ENCODE measurements around the gene USP51.

The USP51 gene

DNA sequence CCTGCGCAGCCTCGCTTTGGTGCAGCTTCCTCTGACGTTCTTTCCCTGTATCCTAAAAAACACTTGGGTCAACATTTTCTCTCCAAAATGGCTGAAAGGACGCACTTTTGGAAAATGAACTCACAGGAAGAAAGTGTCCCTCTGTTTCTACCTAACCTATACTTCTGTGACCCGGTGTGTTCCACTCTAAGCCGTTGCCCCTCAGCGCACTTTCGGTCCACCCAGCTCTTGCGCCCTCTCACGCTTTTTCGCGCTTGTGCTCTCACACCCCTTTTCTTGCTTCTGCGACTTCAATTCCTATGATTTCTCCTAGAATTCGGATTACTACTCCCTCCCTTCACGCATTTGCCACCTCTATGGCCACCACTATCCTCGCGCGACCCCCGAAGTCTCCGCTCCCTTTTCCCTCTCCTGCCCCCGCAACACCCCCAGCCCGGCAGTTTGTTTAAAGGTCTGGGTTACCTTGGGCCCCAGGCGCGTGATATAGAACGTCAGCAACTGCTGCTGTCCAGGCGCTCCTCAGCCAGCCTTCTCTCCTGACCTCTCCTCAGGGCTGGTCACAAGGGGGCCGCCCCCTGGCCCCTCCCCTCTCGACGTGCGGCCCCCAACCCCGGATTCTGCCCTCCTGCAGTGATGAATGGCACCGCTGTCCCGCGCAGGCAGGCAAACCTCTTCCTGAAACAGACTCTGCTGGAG lies at the start of gene USP51:
Gene USP51, minus strand, starts transcription at position 535 of the 696 bp plus-strand sequence. CDS start 909 bp downstream, outside the sequence.
- TF ChIP-seq ZBTB7A (IDR thresholded peaks at IDR 0.05; ENCODE audit: low read depth): 0 out of 2 replicates have a peak, but pooled peaks have one; percentile 8
- no peak for TF ChIP-seq TEAD4 (IDR thresholded peaks at IDR 0.05)
- no peak for TF ChIP-seq YY1 (IDR thresholded peaks at IDR 0.05; ENCODE audit: low read depth)
- TF ChIP-seq, protein P1, sequence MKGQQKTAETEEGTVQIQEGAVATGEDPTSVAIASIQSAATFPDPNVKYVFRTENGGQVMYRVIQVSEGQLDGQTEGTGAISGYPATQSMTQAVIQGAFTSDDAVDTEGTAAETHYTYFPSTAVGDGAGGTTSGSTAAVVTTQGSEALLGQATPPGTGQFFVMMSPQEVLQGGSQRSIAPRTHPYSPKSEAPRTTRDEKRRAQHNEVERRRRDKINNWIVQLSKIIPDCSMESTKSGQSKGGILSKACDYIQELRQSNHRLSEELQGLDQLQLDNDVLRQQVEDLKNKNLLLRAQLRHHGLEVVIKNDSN (IDR thresholded peaks at IDR 0.05): no peak
- no peak for TF ChIP-seq CEBPB (IDR thresholded peaks at IDR 0.05)
- no peak for TF ChIP-seq RAD21 (IDR thresholded peaks at IDR 0.05; ENCODE audit: low read depth)

DNA sequence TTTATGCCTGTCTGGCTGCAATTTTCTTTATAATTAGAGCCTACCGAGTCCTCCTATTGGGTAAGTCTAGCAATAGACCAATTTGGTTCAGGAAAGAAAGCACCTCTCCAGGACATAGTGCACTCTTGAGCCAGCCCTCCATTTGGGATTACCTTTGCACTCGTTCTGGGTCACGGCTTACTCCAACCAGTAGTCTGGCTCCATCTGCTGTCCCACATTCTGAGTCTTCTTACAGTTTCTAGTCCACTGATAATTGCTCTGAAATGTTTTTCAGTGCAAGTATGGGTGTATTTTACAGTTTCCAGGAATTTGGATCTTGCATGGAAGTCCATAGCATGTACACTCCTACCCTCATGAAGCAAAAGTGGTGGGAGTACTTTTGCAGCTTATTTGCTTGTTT lies 34.8 kb upstream of the USP51 start:
- TF ChIP-seq, protein P1 (IDR thresholded peaks at IDR 0.05): no peak
- TF ChIP-seq ZBTB7A (IDR thresholded peaks at IDR 0.05; ENCODE audit: low read depth) (no peak), TCF12 (IDR thresholded peaks at IDR 0.05; ENCODE audit: low read depth) (no peak), CREB1 (IDR thresholded peaks at IDR 0.05; ENCODE audit: low read depth) (no peak), FOXM1 (IDR thresholded peaks at IDR 0.05; ENCODE audit: borderline replicate concordance, low read depth) (no peak), EGR1 (IDR thresholded peaks at IDR 0.05) (no peak), YY1 (IDR thresholded peaks at IDR 0.05; ENCODE audit: low read depth) (no peak), CEBPB (IDR thresholded peaks at IDR 0.05) (no peak), RAD21 (IDR thresholded peaks at IDR 0.05; ENCODE audit: low read depth) (no peak), NFIC (IDR thresholded peaks at IDR 0.05) (no peak), EP300 (IDR thresholded peaks at IDR 0.05; ENCODE audit: borderline replicate concordance) (no peak), TEAD4 (IDR thresholded peaks at IDR 0.05) (no peak)
- TF ChIP-seq, protein P2, sequence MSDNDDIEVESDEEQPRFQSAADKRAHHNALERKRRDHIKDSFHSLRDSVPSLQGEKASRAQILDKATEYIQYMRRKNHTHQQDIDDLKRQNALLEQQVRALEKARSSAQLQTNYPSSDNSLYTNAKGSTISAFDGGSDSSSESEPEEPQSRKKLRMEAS (IDR thresholded peaks at IDR 0.05): no peak
- TF ChIP-seq, protein P3, sequence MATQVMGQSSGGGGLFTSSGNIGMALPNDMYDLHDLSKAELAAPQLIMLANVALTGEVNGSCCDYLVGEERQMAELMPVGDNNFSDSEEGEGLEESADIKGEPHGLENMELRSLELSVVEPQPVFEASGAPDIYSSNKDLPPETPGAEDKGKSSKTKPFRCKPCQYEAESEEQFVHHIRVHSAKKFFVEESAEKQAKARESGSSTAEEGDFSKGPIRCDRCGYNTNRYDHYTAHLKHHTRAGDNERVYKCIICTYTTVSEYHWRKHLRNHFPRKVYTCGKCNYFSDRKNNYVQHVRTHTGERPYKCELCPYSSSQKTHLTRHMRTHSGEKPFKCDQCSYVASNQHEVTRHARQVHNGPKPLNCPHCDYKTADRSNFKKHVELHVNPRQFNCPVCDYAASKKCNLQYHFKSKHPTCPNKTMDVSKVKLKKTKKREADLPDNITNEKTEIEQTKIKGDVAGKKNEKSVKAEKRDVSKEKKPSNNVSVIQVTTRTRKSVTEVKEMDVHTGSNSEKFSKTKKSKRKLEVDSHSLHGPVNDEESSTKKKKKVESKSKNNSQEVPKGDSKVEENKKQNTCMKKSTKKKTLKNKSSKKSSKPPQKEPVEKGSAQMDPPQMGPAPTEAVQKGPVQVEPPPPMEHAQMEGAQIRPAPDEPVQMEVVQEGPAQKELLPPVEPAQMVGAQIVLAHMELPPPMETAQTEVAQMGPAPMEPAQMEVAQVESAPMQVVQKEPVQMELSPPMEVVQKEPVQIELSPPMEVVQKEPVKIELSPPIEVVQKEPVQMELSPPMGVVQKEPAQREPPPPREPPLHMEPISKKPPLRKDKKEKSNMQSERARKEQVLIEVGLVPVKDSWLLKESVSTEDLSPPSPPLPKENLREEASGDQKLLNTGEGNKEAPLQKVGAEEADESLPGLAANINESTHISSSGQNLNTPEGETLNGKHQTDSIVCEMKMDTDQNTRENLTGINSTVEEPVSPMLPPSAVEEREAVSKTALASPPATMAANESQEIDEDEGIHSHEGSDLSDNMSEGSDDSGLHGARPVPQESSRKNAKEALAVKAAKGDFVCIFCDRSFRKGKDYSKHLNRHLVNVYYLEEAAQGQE (IDR thresholded peaks at IDR 0.05; ENCODE audit: low read depth): no peak

DNA sequence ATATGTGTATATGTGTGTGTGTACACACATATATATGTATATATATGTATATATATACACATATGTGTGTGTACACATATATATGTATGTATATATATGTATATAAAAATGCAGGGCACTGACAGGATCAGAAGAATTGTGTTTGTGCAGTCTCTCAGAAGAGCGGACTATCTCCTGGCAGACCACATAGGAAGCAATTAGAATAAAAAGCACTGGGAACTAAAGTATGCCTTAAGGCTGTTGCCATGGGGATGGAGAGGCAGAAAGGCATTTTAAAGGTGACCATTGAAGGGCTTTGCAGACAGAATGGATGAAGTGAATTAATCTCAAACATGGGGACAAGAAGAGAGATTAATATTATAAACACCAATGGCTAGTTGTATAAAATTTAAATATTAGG lies 33.7 kb upstream of the USP51 start:
- TF ChIP-seq TAF1 (IDR thresholded peaks at IDR 0.05; ENCODE audit: low read depth) (no peak), TCF12 (IDR thresholded peaks at IDR 0.05; ENCODE audit: low read depth) (no peak), YY1 (IDR thresholded peaks at IDR 0.05; ENCODE audit: low read depth) (no peak), TEAD4 (IDR thresholded peaks at IDR 0.05) (no peak), NFIC (IDR thresholded peaks at IDR 0.05) (no peak), FOXM1 (IDR thresholded peaks at IDR 0.05; ENCODE audit: borderline replicate concordance, low read depth) (no peak), ZBTB7A (IDR thresholded peaks at IDR 0.05; ENCODE audit: low read depth) (no peak), CREB1 (IDR thresholded peaks at IDR 0.05; ENCODE audit: low read depth) (no peak), RAD21 (IDR thresholded peaks at IDR 0.05; ENCODE audit: low read depth) (no peak), EP300 (IDR thresholded peaks at IDR 0.05; ENCODE audit: borderline replicate concordance) (no peak)
- TF ChIP-seq, protein P2 (IDR thresholded peaks at IDR 0.05): no peak
- TF ChIP-seq, protein P3 (IDR thresholded peaks at IDR 0.05; ENCODE audit: low read depth): no peak
- TF ChIP-seq, protein P1 (IDR thresholded peaks at IDR 0.05): no peak

DNA sequence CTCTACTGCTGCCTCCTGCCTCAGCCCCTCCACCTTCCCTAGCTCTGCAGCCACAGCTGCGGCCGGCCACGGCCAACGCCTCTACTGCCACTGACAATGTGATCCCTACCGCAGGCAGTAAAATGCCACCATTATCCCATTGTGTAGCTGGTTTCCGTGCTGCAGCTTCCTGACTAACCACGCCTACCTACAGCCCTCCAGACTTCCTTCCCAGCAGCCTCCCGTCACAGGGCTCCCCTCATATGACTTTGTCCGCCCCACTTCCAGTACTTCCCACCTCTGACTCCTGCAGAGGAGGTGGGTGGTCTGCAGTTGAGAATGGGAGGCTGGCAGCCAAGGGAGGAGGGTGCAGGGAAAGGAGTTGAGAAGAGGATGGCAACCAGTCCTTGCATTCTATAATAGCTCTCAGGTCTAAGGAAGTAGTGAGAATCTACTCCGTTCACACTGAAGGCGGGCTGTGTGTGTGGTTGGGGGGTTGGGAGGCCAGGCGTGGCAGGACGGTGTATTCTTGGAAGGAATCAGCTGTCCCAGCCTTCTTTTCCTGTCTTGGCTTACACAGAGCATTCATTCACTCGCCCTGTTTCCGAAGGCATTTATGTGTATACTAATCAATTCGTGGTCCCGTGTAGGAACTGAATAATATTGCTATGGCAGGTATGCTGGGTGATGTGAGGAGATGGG lies 33.1 kb upstream of the USP51 start:
- TF ChIP-seq FOXM1 (IDR thresholded peaks at IDR 0.05; ENCODE audit: borderline replicate concordance, low read depth): no peak
- no peak for TF ChIP-seq ZBTB7A (IDR thresholded peaks at IDR 0.05; ENCODE audit: low read depth)
- TF ChIP-seq EP300 (IDR thresholded peaks at IDR 0.05; ENCODE audit: borderline replicate concordance): no peak
- TF ChIP-seq NFIC (IDR thresholded peaks at IDR 0.05): no peak
- TF ChIP-seq YY1 (IDR thresholded peaks at IDR 0.05; ENCODE audit: low read depth): no peak
- TF ChIP-seq, protein P1 (IDR thresholded peaks at IDR 0.05): no peak
- TF ChIP-seq RAD21 (IDR thresholded peaks at IDR 0.05; ENCODE audit: low read depth): no peak
- no peak for TF ChIP-seq EGR1 (IDR thresholded peaks at IDR 0.05)
- TF ChIP-seq TCF12 (IDR thresholded peaks at IDR 0.05; ENCODE audit: low read depth): no peak
- no peak for TF ChIP-seq CEBPB (IDR thresholded peaks at IDR 0.05)
- TF ChIP-seq CREB1 (IDR thresholded peaks at IDR 0.05; ENCODE audit: low read depth): no peak
- TF ChIP-seq, protein P3 (IDR thresholded peaks at IDR 0.05; ENCODE audit: low read depth): no peak

All from Ishikawa (cell line).